HepG2 (cell line): Measurements from ENCODE around the gene RMI2. TPM values are rescaled to one million over a fixed set of nuclear protein-coding genes. Genes with fewer than 3 reads are reported as not detected.

ENCODE experiments used
- ATAC-seq: fragments of 200-7000 bp; cut with Tn5 transposase; 3 replicates; pipeline ENCODE4 v1.9.1; 2020; ENCODE audit warnings: mild to moderate bottlenecking, moderate library complexity
- BruUV-seq: library from RNA; stranded (reverse); fragments of 400-500 nt; replicated peaks from 2 replicates; lab custom pipeline; 2021; lab: Mats Ljungman, UMichigan
- CTCF ChIA-PET: fragments of 300-600 bp; formaldehyde crosslinking; extraction: SDS; loops from one replicate; lab custom pipeline; 2021; ENCODE audit warnings: low total read pairs, inconsistent platforms, low intra/inter-chr PET ratio; lab: Yijun Ruan, JAX
- POLR2A ChIA-PET: fragments of 350-600 bp; sonication (Branson Sonifier 250); formaldehyde crosslinking; loops from one replicate; lab custom pipeline; 2020; ENCODE audit warnings: antibody characterized with exemption, inconsistent platforms; lab: Yijun Ruan, JAX
- DNase-seq: peaks from one replicate; pipeline ENCODE4 v3.0.0-alpha.2; 2015; ENCODE audit warnings: low spot score
- FAIRE-seq: peaks from 3 replicates; lab custom pipeline; 2011; peaks lifted over from hg19 to GRCh38; lab: Jason Lieb, UNC
- H2AFZ ChIP-seq: one replicate; pipeline ENCODE4 v1.6.1; 2011; ENCODE audit warnings: low read length, inconsistent platforms
- H3K27ac ChIP-seq: fragments of 300-600 bp; 3 replicates; pipeline ENCODE4 v1.8.0; 2011; ENCODE audit warnings: mixed run types, mild to moderate bottlenecking, mixed read lengths, low read length, inconsistent platforms; ENCODE audit not compliant: insufficient read depth; ENCODE audit errors: extremely low read length
- H3K27me3 ChIP-seq, 2 experiments: fragments of 200-600 bp in 1 of 2; 2 replicates in 1 of 2; 3 replicates in 1 of 2; pipeline versions ENCODE4 v1.6.0 to v1.8.0; 2011; ENCODE audit warnings: low read length in 2 of 2, mild to moderate bottlenecking in 2 of 2, moderate library complexity in 2 of 2, inconsistent platforms in 1 of 2; ENCODE audit not compliant: insufficient read depth in 2 of 2, control insufficient read depth in 1 of 2
- H3K36me3 ChIP-seq, 2 experiments: fragments of 200-600 bp in 1 of 2; replicated peaks in 1 of 2; 2 replicates in 1 of 2; 3 replicates in 1 of 2; pipeline versions ENCODE4 v1.5.1 to v1.8.0; 2011; ENCODE audit warnings: low read length in 2 of 2, inconsistent platforms in 1 of 2; ENCODE audit not compliant: insufficient read depth in 2 of 2, control insufficient read depth in 1 of 2
- H3K4me1 ChIP-seq: 2 replicates; pipeline ENCODE4 v1.5.1; 2012; ENCODE audit warnings: low read length, inconsistent platforms; ENCODE audit not compliant: insufficient read depth
- H3K4me2 ChIP-seq: 2 replicates; pipeline ENCODE4 v1.6.0; 2011; ENCODE audit warnings: low read depth, low read length, inconsistent platforms
- H3K4me3 ChIP-seq, 3 experiments: fragments of 200-600 bp in 1 of 3; sonication (generic), shearing (Covaris generic) in 1 of 3; replicated peaks in 1 of 3; 2 replicates each; pipeline ENCODE4 v1.5.1; 2011 to 2016; ENCODE audit warnings: low read length in 3 of 3, inconsistent platforms in 2 of 3, low read depth in 2 of 3, mild to moderate bottlenecking in 2 of 3, control low read depth in 1 of 3, mixed read lengths in 1 of 3; ENCODE audit not compliant: insufficient read depth in 1 of 3
- H3K79me2 ChIP-seq: one replicate; pipeline ENCODE4 v1.6.1; 2011; ENCODE audit warnings: low read length, inconsistent platforms; ENCODE audit not compliant: insufficient read depth
- H3K9ac ChIP-seq: 2 replicates; pipeline ENCODE4 v1.6.0; 2011; ENCODE audit warnings: mild to moderate bottlenecking, low read depth, low read length, inconsistent platforms; ENCODE audit not compliant: insufficient read depth
- H3K9me3 ChIP-seq: 2 replicates; pipeline ENCODE4 v1.5.1; 2012; ENCODE audit warnings: mild to moderate bottlenecking, low read length
- H4K20me1 ChIP-seq: 2 replicates; pipeline ENCODE4 v1.6.0; 2011; ENCODE audit warnings: inconsistent platforms, mild to moderate bottlenecking, low read length, moderate library complexity; ENCODE audit not compliant: insufficient read depth
- BCL3 ChIP-seq: sonication (generic); formaldehyde crosslinking; IDR thresholded peaks from 2 replicates; pipeline ENCODE4 v1.5.1; 2020; ENCODE audit warnings: mild to moderate bottlenecking, missing genetic modification reagents, moderate library complexity
- CC2D1A ChIP-seq: sonication (generic); formaldehyde crosslinking; IDR thresholded peaks from 2 replicates; pipeline ENCODE4 v1.8.1; 2023; ENCODE audit warnings: mild to moderate bottlenecking, missing genetic modification reagents
- DDIT3 ChIP-seq: sonication (generic); formaldehyde crosslinking; IDR thresholded peaks from 2 replicates; pipeline ENCODE4 v1.4.0; 2020; ENCODE audit warnings: mild to moderate bottlenecking, missing genetic modification reagents
- IRF2 ChIP-seq: IDR thresholded peaks from 2 replicates; pipeline ENCODE4 v1.6.1; 2018; ENCODE audit warnings: missing genetic modification reagents, missing compliant biosample characterization
- ISX ChIP-seq: sonication (generic); formaldehyde crosslinking; conservative IDR thresholded peaks from 2 replicates; pipeline ENCODE4 v1.5.0; 2020; ENCODE audit warnings: missing genetic modification reagents
- KLF11 ChIP-seq: IDR thresholded peaks from 2 replicates; pipeline ENCODE4 v1.6.1; 2016; ENCODE audit warnings: missing compliant biosample characterization
- PCBP1 ChIP-seq: fragments of 200-400 bp; formaldehyde crosslinking; IDR thresholded peaks from 2 replicates; pipeline ENCODE4 v1.6.1; 2017; ENCODE audit warnings: mild to moderate bottlenecking, low read depth, low read length, borderline replicate concordance
- PREB ChIP-seq: sonication (generic); formaldehyde crosslinking; IDR thresholded peaks from 2 replicates; pipeline ENCODE4 v1.4.0; 2020; ENCODE audit warnings: missing genetic modification reagents
- RAD21 ChIP-seq: fragments of 450-650 bp; formaldehyde crosslinking; IDR thresholded peaks from 2 replicates; pipeline ENCODE4 v1.5.0; 2020; ENCODE audit warnings: mild to moderate bottlenecking
- TAF1 ChIP-seq: sonication (generic); formaldehyde crosslinking; IDR thresholded peaks from 2 replicates; pipeline ENCODE4 v1.4.0; 2020; ENCODE audit warnings: missing genetic modification reagents
- TGIF2 ChIP-seq: IDR thresholded peaks from 2 replicates; pipeline ENCODE4 v1.6.1; 2016; ENCODE audit warnings: control low read depth, missing compliant biosample characterization
- ZNF264 ChIP-seq: sonication (generic); formaldehyde crosslinking; IDR thresholded peaks from 2 replicates; pipeline ENCODE4 v1.4.0; 2020; ENCODE audit warnings: missing genetic modification reagents
- ZNF34 ChIP-seq: sonication (generic); formaldehyde crosslinking; IDR thresholded peaks from 2 replicates; pipeline ENCODE4 v1.4.0; 2020; ENCODE audit warnings: mild to moderate bottlenecking, missing genetic modification reagents, borderline replicate concordance
- ZNF496 ChIP-seq: sonication (generic); formaldehyde crosslinking; IDR thresholded peaks from 2 replicates; pipeline ENCODE4 v1.8.1; 2023; ENCODE audit warnings: mild to moderate bottlenecking, moderate library complexity, missing genetic modification reagents; ENCODE audit not compliant: insufficient replicate concordance
- ZSCAN22 ChIP-seq: sonication (generic); formaldehyde crosslinking; IDR thresholded peaks from 2 replicates; pipeline ENCODE4 v1.4.0; 2020; ENCODE audit warnings: mild to moderate bottlenecking, missing genetic modification reagents
- ZUFSP ChIP-seq: sonication (generic); formaldehyde crosslinking; IDR thresholded peaks from 2 replicates; pipeline ENCODE4 v1.9.0; 2021; ENCODE audit warnings: missing genetic modification reagents, mild to moderate bottlenecking, borderline replicate concordance
- whole genome bisulfite sequencing: methylation state at CpG from one replicate; pipeline ENCODE4 v1.1.6; 2017; ENCODE audit warnings: low lambda C conversion rate; 5-methylcytosine and 5-hydroxymethylcytosine counted together
- in situ Hi-C: cut with HindIII; loops from 2 replicates; pipeline ENCODE4 v1.10.0; 2017; ENCODE audit warnings: low pct_unique_long_range_greater_than_20kb; ENCODE audit not compliant: extremely low pct_ligation_motif_present
- intact Hi-C: fragments of 100-400 bp; cut with micrococcal nuclease; formaldehyde crosslinking; loops from one replicate; pipeline ENCODE4 v1.10.0; 2022; ENCODE audit not compliant: unreplicated experiment
- polyA plus RNA-seq, 8 experiments: library from polyadenylated mRNA; depleted of rRNA in 3 of 8; stranded (reverse) in 7 of 8; unstranded in 1 of 8; fragments of >200 nt; fragmentation: Illumina TruSeq in 4 of 8; extraction: Trizol in 4 of 8; gene quantifications; 2 replicates each; pipeline versions ENCODE4 v1.2.1 to v1.2.3, GENCODE V29; 2011 to 2016; ENCODE audit warnings: low read depth in 4 of 8, missing spikeins in 1 of 8, mixed read lengths in 1 of 8; ENCODE audit not compliant: insufficient read depth in 1 of 8
- total RNA-seq, 5 experiments: library from RNA; depleted of rRNA; stranded (reverse); fragments of >200 nt; fragmentation: Illumina TruSeq; extraction: Trizol; gene quantifications; 2 replicates each; pipeline ENCODE4 v1.2.3, GENCODE V29; 2016; ENCODE audit warnings: low read depth in 1 of 5

RMI2 gene
- total and polyA plus RNA-seq, 2 of the 13 experiments (the other 11 are each of a cell fraction or from before 2014, with no cell fraction given) = 24.5 to 55.7 TPM

GRCh38 chr16:11374255-11374654, 29.0 kb downstream of the RMI2 start (continued):
- TF ChIP-seq PCBP1 (no peak), CC2D1A (CRISPR knock-in tag) (no peak), TAF1 (CRISPR knock-in tag) (no peak), KLF11 (CRISPR knock-in tag) (no peak)

GRCh38 chr16:11377154-11377553, 31.9 kb downstream of the RMI2 start:
- Histone ChIP-seq H3K4me3 (no peak overlapping the region), H3K27ac (no peak overlapping the region), H3K36me3 (no peaks in the 10 kb centered on the region), H3K4me2 (no peak overlapping the region), H3K27me3 (no peaks in the 10 kb centered on the region), H3K9me3 (no peaks in the 10 kb centered on the region), H3K9ac (no peak overlapping the region), H4K20me1 (no peaks in the 10 kb centered on the region), H2AFZ (no peak overlapping the region), H3K79me2 (no peaks in the 10 kb centered on the region), H3K4me1 (peaks cover 30% of the 10 kb centered on the region)
- no peak for TF ChIP-seq ZNF264 (CRISPR knock-in tag)
- TF ChIP-seq BCL3 (CRISPR knock-in tag) = no peak
- no peak for TF ChIP-seq ISX (CRISPR knock-in tag)
- TF ChIP-seq ZNF34 (CRISPR knock-in tag) = no peak
- TF ChIP-seq IRF2 (CRISPR knock-in tag) = no peak
- TF ChIP-seq ZSCAN22 (CRISPR knock-in tag) = no peak
- no peak for TF ChIP-seq TGIF2 (CRISPR knock-in tag)
- TF ChIP-seq DDIT3 (CRISPR knock-in tag) = no peak
- no peak for TF ChIP-seq ZNF496 (CRISPR knock-in tag)
- no peak for TF ChIP-seq ZUFSP (CRISPR knock-in tag)
- no peak for TF ChIP-seq PREB (CRISPR knock-in tag)
- TF ChIP-seq RAD21 (CRISPR knock-in tag) = no peak
- ATAC-seq (no peak), FAIRE-seq (no peak), DNase-seq (no peak)
- ChIA-PET CTCF (interaction anchor here (0.6 kb wide), 1 partner anchor 30 kb away, joined by 3 read pairs; no protein-coding TSS in a partner anchor), POLR2A (no interaction called here)
- intact Hi-C loops (no loop called here), in situ Hi-C loops (no loop called here)
- BruUV-seq = no TSS peak
- 43% methylated on average over 3 of the region's 3 CpGs for WGBS
